Erythroblast (primary cell): ENCODE data around the gene XG.

ENCODE experiments used
- GATA1 ChIP-seq: IDR thresholded peaks from 2 replicates; pipeline ENCODE4 v1.6.1; 2011; ENCODE audit warnings: low read depth, mild to moderate bottlenecking, control low read depth, low read length, moderate library complexity
- POLR2A ChIP-seq: IDR thresholded peaks from 2 replicates; pipeline ENCODE4 v1.6.1; 2011; ENCODE audit warnings: mild to moderate bottlenecking, low read length

- TF ChIP-seq POLR2A (no peak), GATA1 (no peak)
Observed at GRCh38 chrX:2848871-2849301, 97.0 kb downstream of the XG start.
